ENCODE results near the gene RPRD1B. TPM values are rescaled to one million over a fixed set of nuclear protein-coding genes. Genes with fewer than 3 reads are reported as not detected.

The RPRD1B gene
- total and polyA plus RNA-seq, 5 experiments from 2014 or later: 2.9 to 48.1 (median 4.9) TPM

DNA sequence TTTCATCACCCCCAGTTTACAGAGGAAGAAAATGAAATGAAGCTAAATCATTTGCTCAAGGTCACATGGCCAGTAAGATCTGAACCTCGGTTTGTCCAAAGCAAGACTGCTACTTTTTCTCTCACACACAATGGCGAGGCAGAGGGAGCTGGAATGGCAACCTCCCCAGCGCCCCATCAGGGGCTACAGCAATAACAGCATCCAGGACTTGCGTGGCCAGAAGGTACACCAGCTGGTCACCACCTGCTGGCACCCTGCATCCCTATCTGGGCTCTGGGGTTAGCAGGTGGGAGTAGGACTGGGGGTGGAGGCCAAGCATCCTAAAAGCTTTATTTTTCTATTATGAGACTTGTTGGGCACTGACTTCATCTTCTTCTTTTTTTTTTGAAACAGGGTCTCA, 41.6 kb upstream of the RPRD1B start:
- POLR2A ChIA-PET: no interaction called here
- no peaks in the 10 kb centered on the region for H3K9me3 Mint-ChIP-seq
- DNase-seq (no peak), ATAC-seq (no peak)
- H3K27ac Mint-ChIP-seq: peak overlapping the region in 1 of 10 donors; percentile 7
- peaks cover 8 to 31% (median 21%) of the 10 kb centered on the region in 4 donors for H3K4me1 Mint-ChIP-seq
- H3K36me3 Mint-ChIP-seq: peaks cover 6 to 70% (median 32%) of the 10 kb centered on the region in 3 donors
- H3K27me3 Mint-ChIP-seq: no peaks in the 10 kb centered on the region
- no peak overlapping the region for H3K4me3 Mint-ChIP-seq

DNA sequence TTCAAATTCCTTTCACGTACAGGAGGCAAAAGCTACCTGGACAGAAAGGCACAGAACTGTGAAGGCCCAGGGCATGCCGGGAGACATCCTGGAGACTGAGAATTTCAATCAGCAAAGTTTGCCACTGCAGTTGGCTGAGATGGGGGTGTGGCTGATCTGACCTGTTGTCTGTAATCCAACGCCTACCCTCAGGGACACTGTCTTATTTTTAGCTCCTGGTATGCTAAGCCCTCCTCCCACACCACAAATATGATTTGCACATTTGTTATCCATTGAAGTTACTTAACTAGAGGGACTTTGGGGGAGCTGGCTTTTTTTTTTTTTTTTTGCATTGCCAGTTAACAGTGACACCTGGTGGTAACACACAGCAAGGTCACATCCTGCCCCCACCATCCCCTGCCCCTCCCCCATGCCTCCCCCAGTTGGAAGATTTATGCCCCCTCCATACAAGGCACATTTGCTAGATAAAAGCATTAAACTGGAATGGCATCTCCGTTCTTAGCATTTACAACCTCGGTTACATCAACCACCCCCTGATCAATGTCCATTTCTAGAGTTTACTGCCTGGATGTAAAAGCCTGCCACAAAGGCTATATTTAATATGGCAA, 40.6 kb upstream of the RPRD1B start:
- Mint-ChIP-seq H3K4me3 (no peak overlapping the region), H3K36me3 (peaks cover 6 to 74% (median 34%) of the 10 kb centered on the region in 3 donors), H3K4me1 (peaks cover 6 to 31% (median 21%) of the 10 kb centered on the region in 4 donors), H3K9me3 (no peaks in the 10 kb centered on the region), H3K27ac (no peak overlapping the region), H3K27me3 (no peaks in the 10 kb centered on the region)
- POLR2A ChIA-PET: interaction anchor here (0.6 kb wide), 1 partner anchor 61 kb away, joined by 3 read pairs; no protein-coding TSS in a partner anchor
- ATAC-seq (peak in 1 of 2 donors; percentile 28), DNase-seq (peak in 4 of 10 donors; percentile 15 to 34 (median 23))

DNA sequence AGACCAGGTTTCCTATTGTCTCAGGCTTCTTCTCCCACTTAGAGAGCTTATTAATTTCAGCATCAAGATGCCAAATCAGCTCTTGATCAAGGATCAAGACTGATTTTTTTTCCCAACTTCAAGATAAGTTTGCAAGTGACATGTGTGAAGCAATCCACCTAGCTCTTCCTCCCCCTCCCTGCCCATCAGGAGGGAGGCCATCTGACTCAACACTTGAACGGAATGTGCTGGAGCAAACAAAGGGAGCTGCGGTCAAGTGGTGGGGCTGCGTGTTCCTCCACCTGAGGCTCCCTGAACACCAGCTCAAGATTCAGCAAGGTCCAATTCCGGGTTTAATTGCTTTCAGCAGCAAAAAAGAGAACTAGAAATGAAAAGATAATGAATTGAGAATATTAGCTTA, 39.0 kb upstream of the RPRD1B start:
- Mint-ChIP-seq H3K27ac (peak overlapping the region in 2 of 10 donors; percentile 6 to 7), H3K4me3 (no peak overlapping the region), H3K9me3 (no peaks in the 10 kb centered on the region), H3K4me1 (peaks cover 6 to 30% (median 20%) of the 10 kb centered on the region in 4 donors), H3K27me3 (no peaks in the 10 kb centered on the region), H3K36me3 (peaks cover 6 to 75% (median 31%) of the 10 kb centered on the region in 3 donors)
- no peak for ATAC-seq
- DNase-seq: no peak
- POLR2A ChIA-PET: no interaction called here

DNA sequence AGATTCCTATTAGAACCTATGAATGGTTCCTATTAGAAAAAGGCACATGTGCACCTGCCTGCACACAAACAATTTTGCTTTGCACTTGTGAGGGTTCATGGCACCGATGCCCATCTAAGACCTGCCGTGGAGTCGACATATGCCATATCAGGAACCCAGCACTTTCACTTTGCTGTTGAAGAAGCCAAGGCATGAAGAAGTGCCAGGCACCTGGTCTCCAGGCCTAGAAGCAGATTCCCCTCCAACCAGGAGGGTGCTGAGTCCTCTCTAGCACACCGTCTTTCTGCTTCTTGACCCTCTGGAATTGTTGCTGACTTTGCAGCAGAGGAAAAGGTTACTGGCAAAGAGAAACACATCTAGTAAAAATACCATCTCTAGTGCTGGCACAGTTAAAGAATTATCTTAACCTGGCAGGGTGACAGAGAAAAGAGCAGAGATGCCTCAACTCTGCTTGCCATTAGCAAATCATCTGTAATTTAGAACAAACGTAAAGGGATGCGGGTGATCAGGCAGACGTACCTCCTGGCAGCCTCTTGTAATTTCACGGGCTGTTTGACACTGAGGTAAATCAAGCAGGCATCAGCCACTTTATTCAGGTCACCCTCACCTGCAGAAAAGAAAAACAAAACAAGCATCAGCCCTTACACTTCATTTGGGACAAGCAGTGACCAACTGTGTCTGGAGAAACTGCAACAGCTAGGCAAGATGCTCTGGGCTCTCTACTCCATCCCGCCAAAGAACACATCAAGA, 37.5 kb upstream of the RPRD1B start:
- Mint-ChIP-seq H3K4me3 (no peak overlapping the region), H3K36me3 (peaks cover 7 to 77% (median 34%) of the 10 kb centered on the region in 3 donors), H3K27ac (no peak overlapping the region), H3K9me3 (no peaks in the 10 kb centered on the region), H3K4me1 (peaks cover 0 to 15% (median 6%) of the 10 kb centered on the region in 4 donors), H3K27me3 (no peaks in the 10 kb centered on the region)
- POLR2A ChIA-PET: no interaction called here
- DNase-seq (no peak), ATAC-seq (no peak)

DNA sequence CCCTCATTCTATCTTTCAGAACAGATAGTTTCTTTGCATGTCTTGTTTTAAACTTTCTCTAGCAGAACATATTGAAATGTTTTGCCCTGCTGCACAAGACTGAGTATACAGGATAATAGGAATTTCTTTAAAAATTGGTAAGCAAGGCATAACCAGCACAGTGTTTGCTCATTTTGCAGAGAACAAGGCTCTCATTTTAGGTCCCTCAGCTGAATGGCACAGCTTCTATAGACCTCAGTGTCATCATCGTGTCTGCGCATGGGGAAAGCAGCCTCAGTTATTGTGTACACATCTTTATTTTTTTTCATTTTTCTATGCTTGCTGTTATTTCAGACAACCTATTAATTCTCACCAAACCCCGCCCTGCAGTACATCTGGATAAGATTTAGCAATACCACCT, 36.0 kb upstream of the RPRD1B start:
- no peak overlapping the region for H3K27ac Mint-ChIP-seq
- no peaks in the 10 kb centered on the region for H3K27me3 Mint-ChIP-seq
- POLR2A ChIA-PET: interaction anchor here (0.7 kb wide), 1 partner anchor 12 kb away, joined by 3 read pairs; no protein-coding TSS in a partner anchor
- H3K4me3 Mint-ChIP-seq: no peak overlapping the region
- ATAC-seq (no peak), DNase-seq (no peak)
- peaks cover 2 to 17% (median 8%) of the 10 kb centered on the region in 4 donors for H3K4me1 Mint-ChIP-seq
- H3K36me3 Mint-ChIP-seq: peaks cover 11 to 81% (median 40%) of the 10 kb centered on the region in 3 donors
- no peaks in the 10 kb centered on the region for H3K9me3 Mint-ChIP-seq

DNA sequence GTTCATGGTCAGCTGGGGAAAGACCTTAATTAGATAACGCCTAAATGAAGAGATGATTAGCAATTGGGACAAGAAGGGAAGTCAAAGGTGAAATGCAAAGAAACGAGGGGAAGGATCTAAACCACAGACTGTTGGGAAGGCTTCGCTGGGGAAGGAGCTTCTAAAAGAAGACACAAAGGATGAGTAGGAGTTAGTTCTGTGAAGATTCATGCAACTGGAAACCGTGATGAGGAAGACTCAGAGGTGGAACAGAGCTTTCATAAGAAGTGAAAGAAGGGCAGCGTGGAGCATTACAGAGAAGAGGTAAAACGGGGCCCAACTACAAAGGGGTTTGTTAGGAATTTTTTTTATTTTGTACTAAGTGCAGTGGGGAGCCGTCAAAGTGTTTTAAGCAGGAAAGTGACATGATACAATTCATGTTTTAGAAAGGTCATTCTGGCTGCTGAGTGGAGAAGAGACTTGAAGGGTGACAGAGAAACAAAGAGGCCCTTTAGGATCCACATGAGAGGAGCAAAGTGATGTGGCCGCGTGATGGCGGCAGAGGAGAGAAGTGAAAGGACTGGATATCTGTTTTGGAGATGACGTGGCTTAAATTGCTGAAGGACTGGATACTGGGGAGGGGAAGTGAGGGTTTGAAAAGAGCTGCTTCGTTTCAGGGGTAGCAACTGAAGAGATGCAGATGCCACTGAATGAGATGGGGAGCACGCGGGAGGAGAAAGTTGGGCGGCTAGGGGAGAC, 33.9 kb upstream of the RPRD1B start:
- Mint-ChIP-seq H3K4me3 (no peak overlapping the region), H3K4me1 (peaks cover 2 to 13% (median 9%) of the 10 kb centered on the region in 4 donors), H3K27ac (peak overlapping the region in 3 of 10 donors; percentile 14 to 62 (median 50)), H3K9me3 (no peaks in the 10 kb centered on the region), H3K27me3 (no peaks in the 10 kb centered on the region), H3K36me3 (peaks cover 9 to 92% (median 37%) of the 10 kb centered on the region in 3 donors)
- ATAC-seq (no peak), DNase-seq (no peak)
- POLR2A ChIA-PET: no interaction called here

DNA sequence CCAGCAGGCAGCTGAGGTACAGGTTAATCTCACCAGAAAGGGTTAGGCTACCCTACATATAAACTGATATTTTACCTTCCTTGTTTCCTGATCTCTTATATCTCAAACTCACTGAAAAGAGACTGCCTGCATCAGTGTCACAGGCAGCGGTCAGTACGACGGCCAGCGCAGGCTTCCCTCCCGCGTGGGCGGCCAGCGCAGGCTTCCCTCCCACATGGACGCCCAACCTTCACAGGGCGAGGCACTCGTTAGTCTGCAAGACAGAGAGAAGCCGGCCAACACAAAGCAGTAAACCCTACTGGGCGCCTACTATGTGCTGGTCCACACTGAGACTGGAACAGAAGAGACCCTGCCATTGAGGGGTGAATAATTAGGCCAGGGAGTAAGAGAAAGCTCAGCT, 33.3 kb upstream of the RPRD1B start:
- no peak overlapping the region for H3K27ac Mint-ChIP-seq
- H3K36me3 Mint-ChIP-seq: peaks cover 6 to 92% (median 33%) of the 10 kb centered on the region in 3 donors
- H3K27me3 Mint-ChIP-seq: no peaks in the 10 kb centered on the region
- DNase-seq (no peak), ATAC-seq (no peak)
- H3K4me1 Mint-ChIP-seq: peaks cover 2 to 13% (median 9%) of the 10 kb centered on the region in 4 donors
- POLR2A ChIA-PET: no interaction called here
- no peaks in the 10 kb centered on the region for H3K9me3 Mint-ChIP-seq
- no peak overlapping the region for H3K4me3 Mint-ChIP-seq

DNA sequence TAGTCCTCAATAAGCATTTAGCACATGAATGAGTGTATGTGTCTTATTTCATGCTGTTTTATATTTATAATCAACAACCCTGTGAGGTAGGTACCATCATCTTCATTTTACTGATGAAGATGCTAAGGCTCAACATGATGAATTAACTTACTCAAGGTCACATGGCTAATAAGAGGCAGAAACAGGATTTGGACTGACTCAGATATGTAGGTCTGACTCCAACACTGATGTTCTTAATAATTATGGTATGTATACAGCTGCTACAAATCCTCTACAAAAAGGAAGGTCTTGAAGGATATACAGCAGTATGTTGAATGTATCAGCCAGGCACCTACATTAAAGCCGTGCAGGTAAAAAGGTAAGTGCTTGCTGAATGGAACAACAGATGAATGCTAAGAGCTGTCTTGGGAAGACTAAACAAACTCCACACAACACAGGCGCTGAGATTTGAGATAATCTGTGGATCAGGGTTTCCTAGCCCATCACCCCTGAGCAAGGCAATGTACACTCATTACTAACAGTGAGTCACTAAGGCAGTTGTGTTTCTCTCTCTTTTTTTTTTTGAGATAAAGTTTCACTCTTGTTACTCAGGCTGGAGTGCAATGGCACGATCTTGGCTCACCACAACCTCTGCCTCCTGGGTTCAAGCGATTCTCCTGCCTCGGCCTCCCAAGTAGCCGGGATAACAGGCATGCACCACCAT, 32.2 kb upstream of the RPRD1B start:
- POLR2A ChIA-PET: interaction anchor here (0.7 kb wide), 1 partner anchor 12 kb away, joined by 3 read pairs; no protein-coding TSS in a partner anchor
- Mint-ChIP-seq H3K36me3 (peaks cover 8 to 91% (median 26%) of the 10 kb centered on the region in 3 donors), H3K4me1 (peaks cover 2 to 13% (median 9%) of the 10 kb centered on the region in 4 donors), H3K4me3 (no peak overlapping the region), H3K9me3 (no peaks in the 10 kb centered on the region), H3K27ac (peak overlapping the region in 5 of 10 donors; percentile 22 to 64 (median 44)), H3K27me3 (no peaks in the 10 kb centered on the region)
- ATAC-seq: no peak
- no peak for DNase-seq

DNA sequence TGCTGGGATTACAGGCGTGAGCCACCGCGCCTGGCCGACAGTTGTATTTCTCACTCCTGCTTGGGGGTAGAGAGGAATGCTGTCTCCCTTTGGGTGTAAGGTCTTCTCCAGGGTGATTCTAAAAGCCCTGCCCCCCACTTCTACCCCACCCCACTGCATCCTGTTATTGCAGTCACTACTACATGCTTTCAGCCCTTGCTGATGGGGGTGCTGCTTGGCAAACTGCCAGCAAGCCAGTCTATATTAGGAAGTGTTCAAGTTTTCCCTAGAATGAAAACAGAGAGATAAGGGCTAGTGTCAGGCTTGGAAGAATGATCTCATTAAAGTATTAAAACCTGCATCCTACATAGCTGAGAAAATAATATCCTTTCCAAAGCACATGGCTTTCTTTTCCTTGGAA, 31.6 kb upstream of the RPRD1B start:
- Mint-ChIP-seq H3K4me1 (peaks cover 6 to 13% (median 12%) of the 10 kb centered on the region in 4 donors), H3K36me3 (peaks cover 12 to 91% (median 23%) of the 10 kb centered on the region in 3 donors), H3K27me3 (no peaks in the 10 kb centered on the region), H3K4me3 (no peak overlapping the region), H3K27ac (peak overlapping the region in 7 of 10 donors; percentile 11 to 74 (median 28)), H3K9me3 (no peaks in the 10 kb centered on the region)
- POLR2A ChIA-PET: no interaction called here
- peak in 2 of 10 donors; percentile 14 to 23 for DNase-seq
- no peak for ATAC-seq

DNA sequence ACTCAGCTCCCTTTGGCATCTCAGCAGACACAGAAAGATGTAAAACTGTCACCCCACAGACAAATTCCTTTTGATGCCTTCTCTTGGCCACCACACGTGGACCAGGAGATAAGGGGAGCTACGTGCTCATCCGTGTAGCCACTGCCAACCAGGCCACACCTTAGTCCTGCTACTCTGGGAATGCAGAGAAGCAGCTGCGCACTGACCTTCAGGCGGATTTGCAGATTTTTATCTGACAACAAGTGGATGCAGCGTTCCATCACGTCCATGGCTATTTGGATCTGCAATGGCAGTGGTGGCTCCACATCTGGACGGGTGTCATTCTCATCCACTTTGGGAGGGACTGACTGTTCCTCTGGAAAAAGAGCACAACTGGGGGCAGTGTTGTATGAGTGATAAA, 31.1 kb upstream of the RPRD1B start:
- Mint-ChIP-seq H3K36me3 (peaks cover 12 to 91% (median 20%) of the 10 kb centered on the region in 3 donors), H3K27me3 (no peaks in the 10 kb centered on the region), H3K27ac (peak overlapping the region in 3 of 10 donors; percentile 13 to 74 (median 28))

DNA sequence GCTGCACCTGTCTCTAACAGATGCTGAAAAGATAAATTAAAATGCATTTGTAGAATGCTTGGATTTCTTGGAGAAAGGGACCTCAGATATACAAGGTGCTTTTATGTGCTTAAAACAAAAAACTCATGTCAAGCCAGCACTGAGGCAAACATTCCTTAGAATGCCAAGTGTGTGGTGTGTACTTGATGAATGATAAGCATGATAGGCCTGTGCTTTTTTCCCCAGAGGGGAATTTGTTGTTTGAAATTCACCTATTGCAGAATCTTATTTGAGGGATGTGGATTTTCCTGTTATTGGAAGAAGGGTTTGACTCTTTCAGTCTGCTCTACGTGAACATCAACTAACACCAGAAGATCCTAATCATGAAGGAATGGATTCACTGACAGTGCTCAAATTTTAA, 29.1 kb upstream of the RPRD1B start:
- no peak overlapping the region for H3K4me3 Mint-ChIP-seq
- peaks cover 6 to 14% (median 12%) of the 10 kb centered on the region in 4 donors for H3K4me1 Mint-ChIP-seq
- DNase-seq: no peak
- H3K9me3 Mint-ChIP-seq: no peaks in the 10 kb centered on the region
- H3K27me3 Mint-ChIP-seq: no peaks in the 10 kb centered on the region
- POLR2A ChIA-PET: no interaction called here
- no peak for ATAC-seq
- peaks cover 12 to 86% (median 23%) of the 10 kb centered on the region in 3 donors for H3K36me3 Mint-ChIP-seq
- peak overlapping the region in 3 of 10 donors; percentile 5 to 69 (median 69) for H3K27ac Mint-ChIP-seq

More for the DNA sequence above, 31.1 kb upstream of the RPRD1B start:
- peaks cover 6 to 13% (median 12%) of the 10 kb centered on the region in 4 donors for H3K4me1 Mint-ChIP-seq
- POLR2A ChIA-PET: no interaction called here
- DNase-seq (no peak), ATAC-seq (no peak)
- no peak overlapping the region for H3K4me3 Mint-ChIP-seq
- no peaks in the 10 kb centered on the region for H3K9me3 Mint-ChIP-seq

DNA sequence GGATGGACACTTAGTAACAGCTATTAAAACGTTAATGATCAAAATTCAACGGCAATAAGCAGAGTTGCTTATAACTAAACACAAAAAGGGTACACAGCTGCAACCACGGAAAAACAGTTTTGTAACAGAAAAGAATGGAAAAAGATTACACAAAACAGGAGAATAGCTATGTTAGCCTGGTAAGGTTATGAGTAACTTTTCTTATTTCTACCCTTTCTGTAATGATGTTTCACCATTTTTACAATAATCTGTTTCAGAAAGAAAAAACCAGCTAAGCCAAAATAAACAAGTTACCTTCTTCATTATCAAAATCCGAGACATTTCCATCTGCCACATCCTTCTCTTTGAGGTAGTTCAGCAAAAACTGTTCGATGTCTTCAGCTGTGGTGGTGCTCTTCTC, 27.6 kb upstream of the RPRD1B start:
- POLR2A ChIA-PET: interaction anchor here (0.6 kb wide), 1 partner anchor 33 kb away, joined by 3 read pairs; no protein-coding TSS in a partner anchor
- DNase-seq: no peak
- Mint-ChIP-seq H3K4me3 (no peak overlapping the region), H3K27me3 (no peaks in the 10 kb centered on the region), H3K27ac (no peak overlapping the region), H3K36me3 (peaks cover 11 to 77% (median 17%) of the 10 kb centered on the region in 3 donors), H3K9me3 (no peaks in the 10 kb centered on the region), H3K4me1 (peaks cover 6 to 17% (median 12%) of the 10 kb centered on the region in 4 donors)
- no peak for ATAC-seq
